Activated T-helper 1 cell treated with anti-CD3 and anti-CD28 coated beads, Interleukin-12 subunit alpha, Interleukin-12 subunit beta, Interleukin-2, Interleukin-4 antibody, amounts not matched to agents 30 ng/mL and 10 ng/mL and 1 ng/mL, durations not matched to agents 14 hours and 24 hours and 36 hours (primary cell): Measurements from ENCODE around the gene PON2. TPM values are rescaled to one million over a fixed set of nuclear protein-coding genes. Genes with fewer than 3 reads are reported as not detected.

Experiments used
- DNase-seq: peaks from one replicate; pipeline ENCODE4 v3.0.0; 2021; ENCODE audit warnings: low spot score
- H3K27ac Mint-ChIP-seq: one replicate; pipeline ENCODE4 v1.8.0; 2021; ENCODE audit warnings: mild to moderate bottlenecking, mixed read lengths
- H3K27me3 Mint-ChIP-seq: one replicate; pipeline ENCODE4 v1.8.0; 2022; ENCODE audit warnings: mild to moderate bottlenecking, moderate library complexity, mixed read lengths; ENCODE audit not compliant: insufficient read depth
- H3K36me3 Mint-ChIP-seq: one replicate; pipeline ENCODE4 v1.8.0; 2021; ENCODE audit warnings: low read depth, mixed read lengths
- H3K4me1 Mint-ChIP-seq: one replicate; pipeline ENCODE4 v1.8.0; 2021; ENCODE audit warnings: low read depth, mixed read lengths
- H3K4me3 Mint-ChIP-seq: one replicate; pipeline ENCODE4 v1.8.0; 2021; ENCODE audit warnings: mild to moderate bottlenecking, moderate library complexity, mixed read lengths
- H3K9me3 Mint-ChIP-seq: one replicate; pipeline ENCODE4 v1.8.0; 2021; ENCODE audit warnings: mixed read lengths
- intact Hi-C: fragments of 100-400 bp; cut with micrococcal nuclease; formaldehyde crosslinking; loops from one replicate; pipeline ENCODE4 v1.15.1; 2024
- total RNA-seq: library from RNA; stranded (reverse); gene quantifications from 2 replicates; pipeline ENCODE4 v1.2.3, GENCODE V29; 2022

PON2 gene
- total RNA-seq, 1 donor from 2014 or later, result 3.7 TPM

DNA sequence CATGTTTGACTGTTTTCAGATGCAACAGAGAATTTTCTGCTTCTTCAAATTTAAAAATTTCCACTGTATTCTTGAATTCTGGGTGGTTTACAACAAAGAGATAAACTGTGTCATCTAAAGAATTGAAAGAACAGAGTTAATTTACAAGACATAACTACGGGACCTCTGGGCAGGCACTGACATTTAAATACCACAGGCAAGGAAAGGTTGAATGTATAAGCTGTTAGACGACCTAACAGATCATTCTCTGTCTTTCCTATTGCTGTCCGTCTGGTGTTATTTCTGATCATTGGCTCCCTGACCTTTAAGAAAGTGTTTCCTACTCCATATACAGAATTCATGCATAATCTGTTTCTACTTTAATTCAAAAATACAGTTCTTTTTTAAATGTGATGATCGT, 23.2 kb downstream of the PON2 start:
- H3K27me3 Mint-ChIP-seq, result peaks cover 2% of the 10 kb centered on the region
- H3K9me3 Mint-ChIP-seq, result no peaks in the 10 kb centered on the region
- intact Hi-C loops, result no loop called here
- no peak overlapping the region for H3K4me3 Mint-ChIP-seq
- no peak overlapping the region for H3K27ac Mint-ChIP-seq
- no peak for DNase-seq
- H3K36me3 Mint-ChIP-seq, result no peaks in the 10 kb centered on the region
- H3K4me1 Mint-ChIP-seq, result no peaks in the 10 kb centered on the region

DNA sequence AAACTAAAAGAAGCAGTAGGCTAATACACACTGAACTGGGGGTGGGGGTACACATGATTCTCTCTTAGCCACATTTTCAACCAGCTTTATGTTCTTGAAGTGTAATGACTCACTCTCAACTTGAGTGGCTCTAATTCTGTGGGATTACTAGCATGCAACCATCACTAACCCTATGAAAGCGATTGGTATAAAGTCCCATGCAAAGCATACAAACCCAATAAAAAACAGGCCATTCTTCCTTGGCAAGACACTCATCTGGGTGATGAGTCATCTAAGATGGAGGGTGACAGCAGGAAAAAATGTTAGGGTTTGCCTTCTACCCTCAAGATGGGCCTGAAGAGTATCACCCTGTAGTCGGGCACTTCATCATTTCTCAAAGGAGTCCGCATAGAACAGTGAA, 23.8 kb downstream of the PON2 start:
- Mint-ChIP-seq H3K27ac (no peak overlapping the region), H3K36me3 (no peaks in the 10 kb centered on the region)
- intact Hi-C loops, result no loop called here

DNA sequence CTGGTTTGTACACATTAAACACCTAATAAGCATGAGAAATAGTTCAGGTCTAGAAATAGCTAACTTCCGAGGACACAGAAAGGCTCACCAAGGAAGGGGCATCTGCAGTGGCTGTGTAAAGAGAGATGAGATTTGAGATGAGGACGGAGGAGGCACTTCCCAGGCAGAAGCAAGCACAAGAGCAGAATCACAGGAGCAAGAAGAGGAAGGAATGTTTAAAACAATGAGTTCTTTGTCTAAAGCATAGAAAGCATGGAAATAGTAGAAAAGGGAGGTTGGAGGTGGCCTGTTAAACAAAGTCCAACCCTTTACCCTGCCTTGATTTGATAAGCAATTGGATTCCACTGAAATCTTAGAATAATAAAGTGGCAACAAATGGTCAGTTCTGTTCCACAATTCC, 27.1 kb downstream of the PON2 start:
- no peak overlapping the region for H3K4me3 Mint-ChIP-seq
- no peak overlapping the region for H3K27ac Mint-ChIP-seq

More for the DNA sequence above, 23.8 kb downstream of the PON2 start:
- Mint-ChIP-seq H3K4me3 (no peak overlapping the region), H3K27me3 (peaks cover under 1% of the 10 kb centered on the region), H3K9me3 (no peaks in the 10 kb centered on the region), H3K4me1 (no peaks in the 10 kb centered on the region)
- DNase-seq, result no peak

DNA sequence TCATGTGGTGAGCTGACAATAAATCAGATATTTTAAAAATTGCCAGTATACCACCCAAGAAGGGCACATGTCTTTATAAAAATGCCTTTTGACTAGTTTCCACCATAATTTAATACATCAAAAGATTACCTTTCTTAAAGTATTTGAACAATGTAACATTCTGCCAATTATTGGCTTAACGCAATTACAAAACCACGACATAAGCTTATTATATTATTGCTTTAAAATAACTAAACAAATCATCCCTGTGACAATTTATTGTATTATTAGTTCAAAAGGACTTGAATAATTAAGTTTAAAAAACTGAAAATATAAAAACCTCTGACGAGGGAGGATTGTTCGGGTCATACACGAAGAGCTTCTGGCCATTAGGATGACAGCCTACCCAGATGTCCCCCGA, 29.0 kb downstream of the PON2 start:
- Mint-ChIP-seq H3K27ac (no peak overlapping the region), H3K36me3 (no peaks in the 10 kb centered on the region), H3K4me1 (no peaks in the 10 kb centered on the region), H3K9me3 (no peaks in the 10 kb centered on the region), H3K27me3 (no peaks in the 10 kb centered on the region), H3K4me3 (no peak overlapping the region)
- intact Hi-C loops, result no loop called here
- no peak for DNase-seq

More for the DNA sequence above, 27.1 kb downstream of the PON2 start:
- no peak for DNase-seq
- Mint-ChIP-seq H3K4me1 (no peaks in the 10 kb centered on the region), H3K9me3 (no peaks in the 10 kb centered on the region), H3K36me3 (no peaks in the 10 kb centered on the region), H3K27me3 (no peaks in the 10 kb centered on the region)
- intact Hi-C loops, result no loop called here

DNA sequence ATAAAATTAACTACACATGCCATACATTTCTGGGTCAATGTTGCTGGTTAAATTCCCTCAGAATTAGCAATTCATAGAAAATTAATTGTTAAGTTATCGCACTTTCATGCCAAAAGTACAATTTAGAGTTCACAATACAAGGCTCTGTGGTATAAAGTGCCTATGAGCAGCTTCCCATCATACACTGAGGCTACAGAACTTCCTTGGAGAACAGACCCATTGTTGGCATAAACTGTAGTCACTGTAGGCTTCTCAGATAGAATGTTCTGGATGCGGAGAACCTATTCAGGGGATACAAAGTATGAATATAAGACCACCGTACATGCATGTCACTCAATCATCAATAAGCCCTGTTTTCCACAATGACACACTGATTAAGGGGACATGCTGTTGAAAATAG, 29.6 kb downstream of the PON2 start:
- H3K9me3 Mint-ChIP-seq, result no peaks in the 10 kb centered on the region
- no peaks in the 10 kb centered on the region for H3K4me1 Mint-ChIP-seq
- no peaks in the 10 kb centered on the region for H3K27me3 Mint-ChIP-seq
- no peak overlapping the region for H3K27ac Mint-ChIP-seq
- no peaks in the 10 kb centered on the region for H3K36me3 Mint-ChIP-seq
- no peak overlapping the region for H3K4me3 Mint-ChIP-seq
- no peak for DNase-seq
- intact Hi-C loops, result no loop called here

DNA sequence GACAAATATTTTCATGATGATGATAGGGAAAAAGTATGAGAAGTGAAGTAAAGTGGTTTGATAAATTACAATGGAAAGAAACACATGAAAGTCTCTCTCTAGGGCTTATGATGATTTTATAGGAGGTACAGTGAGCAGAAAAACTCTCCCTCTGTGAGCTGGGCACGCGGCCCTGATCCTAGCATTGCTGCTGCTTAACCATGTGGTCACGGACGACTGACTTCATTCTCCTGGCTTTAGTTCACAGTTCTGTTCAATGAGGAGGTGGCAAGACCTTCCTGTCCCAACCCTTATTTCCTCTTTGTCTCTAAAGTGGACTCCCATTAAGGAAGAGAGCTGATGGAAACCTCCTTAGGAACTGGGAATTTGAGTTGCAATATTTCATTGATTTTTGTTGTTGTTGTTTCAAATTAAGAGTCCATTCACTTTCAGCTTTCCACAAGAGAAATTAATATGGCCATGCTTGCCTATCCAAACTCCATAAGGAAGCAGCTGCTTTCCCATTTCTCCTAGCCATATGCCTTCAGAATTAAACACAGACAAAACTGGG, 30.4 kb downstream of the PON2 start:
- DNase-seq, result no peak
- Mint-ChIP-seq H3K27me3 (no peaks in the 10 kb centered on the region), H3K4me3 (no peak overlapping the region), H3K27ac (no peak overlapping the region), H3K36me3 (no peaks in the 10 kb centered on the region), H3K4me1 (no peaks in the 10 kb centered on the region), H3K9me3 (no peaks in the 10 kb centered on the region)
- intact Hi-C loops, result no loop called here

DNA sequence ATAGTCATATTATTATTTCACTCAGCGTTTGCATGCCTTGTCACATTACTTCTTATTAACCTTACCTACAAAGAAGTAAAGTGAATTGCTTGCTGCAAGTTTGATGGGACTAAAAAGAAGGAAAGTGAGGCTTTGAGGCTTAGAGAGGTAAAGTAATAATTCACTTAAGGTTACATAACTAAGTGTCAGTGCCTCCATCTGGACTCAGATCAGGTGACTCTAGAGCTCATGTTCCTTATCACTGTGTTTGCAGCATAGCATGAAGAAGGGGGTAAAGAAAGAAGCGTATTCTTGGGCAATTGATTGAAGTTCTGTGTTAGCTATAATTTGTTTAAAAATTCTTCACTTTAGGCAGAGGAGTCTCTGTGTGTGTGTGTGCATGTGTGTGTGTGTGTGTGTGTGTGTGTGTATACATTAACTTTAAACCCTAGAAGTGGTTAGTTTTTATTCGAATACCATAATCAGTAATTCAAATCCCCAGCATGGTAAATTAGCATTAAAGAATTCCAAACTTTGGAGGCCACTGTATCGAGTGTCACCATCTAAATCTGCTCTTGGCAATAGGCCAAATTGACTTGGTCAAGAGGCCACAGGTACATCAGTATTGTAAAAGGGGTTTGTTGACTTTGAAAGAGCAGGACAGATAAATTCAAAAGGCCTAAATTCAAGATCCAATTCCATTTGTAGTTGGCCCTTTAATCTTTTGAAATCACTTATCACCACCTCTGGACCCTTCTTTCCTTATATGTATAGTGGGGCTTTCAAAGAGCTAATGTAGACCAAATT, 36.5 kb downstream of the PON2 start:
- no peak for DNase-seq

DNA sequence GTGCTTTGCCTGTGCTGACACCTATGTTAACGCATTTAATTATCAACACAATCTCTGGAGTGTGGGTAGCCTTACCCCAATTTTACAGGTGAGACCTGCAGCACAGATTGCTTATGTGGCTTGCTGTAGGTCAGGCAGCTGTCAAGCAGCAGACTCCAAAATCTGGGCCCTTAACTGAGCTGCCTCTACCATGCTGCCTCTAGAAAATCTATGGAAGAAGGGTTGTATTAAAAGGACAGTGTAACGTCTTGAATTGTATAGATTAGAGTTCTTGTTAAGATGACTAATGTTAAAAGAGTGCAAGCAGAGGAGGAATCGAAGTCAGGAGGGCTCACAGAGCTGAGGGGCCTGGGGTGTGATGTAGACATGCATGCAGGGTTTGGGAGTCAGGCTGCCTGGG, 37.4 kb downstream of the PON2 start:
- intact Hi-C loops, result loop anchor here (2.0 kb wide), 1 partner anchor 79 kb away; no protein-coding TSS in a partner anchor
- Mint-ChIP-seq H3K4me3 (no peak overlapping the region), H3K4me1 (peaks cover 4% of the 10 kb centered on the region), H3K36me3 (peaks cover 2% of the 10 kb centered on the region), H3K27me3 (peaks cover 28% of the 10 kb centered on the region), H3K9me3 (no peaks in the 10 kb centered on the region), H3K27ac (no peak overlapping the region)
- DNase-seq, result no peak

More for the DNA sequence above, 36.5 kb downstream of the PON2 start:
- H3K36me3 Mint-ChIP-seq, result peaks cover 2% of the 10 kb centered on the region
- H3K27ac Mint-ChIP-seq, result no peak overlapping the region
- H3K9me3 Mint-ChIP-seq, result no peaks in the 10 kb centered on the region
- peaks cover 4% of the 10 kb centered on the region for H3K4me1 Mint-ChIP-seq
- H3K4me3 Mint-ChIP-seq, result no peak overlapping the region
- intact Hi-C loops, result no loop called here
- H3K27me3 Mint-ChIP-seq, result peaks cover 26% of the 10 kb centered on the region

DNA sequence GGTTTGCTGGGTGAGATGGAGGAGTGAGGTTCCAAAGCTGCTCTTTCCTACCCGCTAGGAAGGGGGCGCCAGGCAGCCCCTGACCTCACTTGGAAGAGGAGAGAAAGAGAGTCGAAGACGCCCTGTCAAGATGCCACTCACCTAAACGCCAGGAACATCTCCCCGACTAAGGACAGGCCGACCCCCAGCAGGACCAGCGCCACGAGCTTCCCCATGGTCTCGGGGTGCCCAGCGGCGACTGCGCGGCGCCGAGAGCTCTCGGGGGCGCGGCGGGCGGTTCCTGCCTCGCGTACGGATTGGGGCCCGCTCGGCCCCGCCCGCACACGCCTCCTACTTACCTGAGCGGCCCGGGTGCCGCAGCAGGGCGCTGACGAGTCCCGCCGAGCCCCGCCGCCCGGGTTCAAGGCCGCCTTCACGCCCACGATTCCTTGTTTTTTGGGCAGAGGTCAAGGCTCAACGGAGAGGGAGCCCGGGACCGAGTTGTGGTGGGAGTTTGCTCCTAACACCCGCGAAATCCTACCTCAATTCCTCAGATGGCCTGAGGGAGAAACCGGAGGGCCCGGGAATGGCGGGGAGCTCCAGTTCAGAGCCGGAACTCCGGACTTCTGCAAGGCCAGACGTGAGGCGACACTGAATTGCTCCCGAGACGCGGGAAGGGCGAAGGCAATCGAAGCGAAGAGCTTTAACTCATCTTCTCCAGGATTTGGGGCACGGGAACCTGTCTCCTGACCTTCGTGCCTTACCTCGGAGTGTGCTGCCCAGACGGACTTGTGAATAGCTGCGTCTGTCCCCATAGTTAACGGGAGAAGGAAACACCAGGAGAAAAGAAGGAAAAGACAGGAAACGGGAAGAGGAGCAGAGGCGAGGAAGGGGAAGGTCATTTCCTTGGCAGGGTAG, 38.4 kb downstream of the PON2 start, which contains the start of gene PON3:
PON3 (minus strand) TSS at position 240 of the 897 bp plus-strand sequence; CDS start at position 215, 25 bp downstream.
- H3K9me3 Mint-ChIP-seq, result no peaks in the 10 kb centered on the region
- H3K27me3 Mint-ChIP-seq, result peaks cover 28% of the 10 kb centered on the region
- peaks cover 4% of the 10 kb centered on the region for H3K4me1 Mint-ChIP-seq
- intact Hi-C loops, result loop anchor here (2.0 kb wide), 1 partner anchor 80 kb away; no protein-coding TSS in a partner anchor
- H3K27ac Mint-ChIP-seq, result no peak within 1 kb of the TSS
- H3K4me3 Mint-ChIP-seq, result peak within 1 kb of the TSS; percentile 57
- no peak for DNase-seq
- H3K36me3 Mint-ChIP-seq, result peaks cover 2% of the 10 kb centered on the region

DNA sequence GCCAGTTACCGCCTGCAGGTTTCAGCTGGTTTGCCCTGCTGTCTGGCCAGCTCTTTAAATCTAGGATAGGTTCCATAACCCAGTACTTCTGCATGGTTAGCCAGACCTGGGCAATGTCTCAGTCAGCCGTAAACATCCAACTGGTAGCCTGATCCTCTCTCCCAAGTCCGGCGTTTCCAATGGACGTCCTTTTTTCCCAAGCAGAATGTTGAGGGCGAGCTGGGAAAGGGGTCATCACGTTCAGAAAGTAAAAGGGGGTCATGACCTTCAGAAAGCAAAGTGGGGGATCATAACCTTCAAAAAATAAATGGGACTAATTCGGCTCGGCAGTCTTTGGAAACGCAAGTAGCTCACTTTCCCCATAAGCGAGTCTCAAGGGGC, 39.1 kb downstream of the PON2 start:
- Mint-ChIP-seq H3K36me3 (peaks cover 2% of the 10 kb centered on the region), H3K4me1 (peaks cover 4% of the 10 kb centered on the region), H3K27me3 (peaks cover 28% of the 10 kb centered on the region), H3K27ac (no peak overlapping the region), H3K4me3 (peak overlapping the region; percentile 57), H3K9me3 (no peaks in the 10 kb centered on the region)
- intact Hi-C loops, result loop anchor here (2.0 kb wide), 1 partner anchor 81 kb away; no protein-coding TSS in a partner anchor
- no peak for DNase-seq

DNA sequence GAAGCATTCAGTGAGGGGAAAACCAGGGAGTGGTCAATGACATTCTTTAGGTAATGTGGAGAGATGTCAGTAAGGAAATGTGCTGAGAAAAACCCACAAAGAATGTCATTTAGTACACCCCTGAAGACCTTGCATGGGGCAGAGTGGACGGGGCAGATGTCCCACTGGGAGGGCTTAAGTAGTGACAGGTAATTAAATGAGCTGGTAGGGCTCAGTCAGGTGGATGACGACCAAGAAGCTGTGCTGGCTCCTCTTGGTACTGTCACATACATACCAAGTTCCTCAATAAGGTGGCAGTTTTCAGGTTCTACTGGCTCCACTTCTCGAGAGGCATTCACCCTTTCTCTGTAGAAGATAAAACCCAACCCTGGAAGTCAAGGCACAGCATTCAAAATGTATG, 40.5 kb downstream of the PON2 start:
- no peak overlapping the region for H3K4me3 Mint-ChIP-seq
- no peak for DNase-seq
- H3K27me3 Mint-ChIP-seq, result peaks cover 30% of the 10 kb centered on the region
- intact Hi-C loops, result no loop called here
- H3K9me3 Mint-ChIP-seq, result no peaks in the 10 kb centered on the region
- H3K4me1 Mint-ChIP-seq, result peaks cover 4% of the 10 kb centered on the region
- H3K27ac Mint-ChIP-seq, result no peak overlapping the region
- H3K36me3 Mint-ChIP-seq, result peaks cover 2% of the 10 kb centered on the region

DNA sequence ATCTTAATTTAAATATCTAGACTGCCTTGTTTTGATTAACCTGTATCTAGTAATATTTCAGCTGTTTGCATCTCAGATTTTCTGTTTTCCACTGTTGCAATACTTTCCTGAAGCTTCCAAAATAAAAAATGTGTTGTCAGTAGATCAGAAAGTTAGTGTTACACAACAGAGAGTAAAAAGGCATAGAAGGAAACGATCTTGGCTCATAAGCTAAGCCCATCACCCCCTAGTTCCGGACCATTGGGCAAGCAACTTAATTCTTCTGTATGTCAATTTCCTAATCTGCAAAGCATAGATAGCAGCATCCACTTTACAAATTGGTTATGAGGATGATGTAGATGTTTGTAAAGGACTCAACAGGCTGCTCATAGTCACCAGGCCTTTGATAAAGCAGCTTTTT, 43.1 kb downstream of the PON2 start:
- no peak for DNase-seq
- no peak overlapping the region for H3K4me3 Mint-ChIP-seq
- no peaks in the 10 kb centered on the region for H3K9me3 Mint-ChIP-seq
- H3K27ac Mint-ChIP-seq, result no peak overlapping the region
- intact Hi-C loops, result no loop called here
- peaks cover 2% of the 10 kb centered on the region for H3K36me3 Mint-ChIP-seq
- peaks cover 21% of the 10 kb centered on the region for H3K27me3 Mint-ChIP-seq
- peaks cover 3% of the 10 kb centered on the region for H3K4me1 Mint-ChIP-seq

DNA sequence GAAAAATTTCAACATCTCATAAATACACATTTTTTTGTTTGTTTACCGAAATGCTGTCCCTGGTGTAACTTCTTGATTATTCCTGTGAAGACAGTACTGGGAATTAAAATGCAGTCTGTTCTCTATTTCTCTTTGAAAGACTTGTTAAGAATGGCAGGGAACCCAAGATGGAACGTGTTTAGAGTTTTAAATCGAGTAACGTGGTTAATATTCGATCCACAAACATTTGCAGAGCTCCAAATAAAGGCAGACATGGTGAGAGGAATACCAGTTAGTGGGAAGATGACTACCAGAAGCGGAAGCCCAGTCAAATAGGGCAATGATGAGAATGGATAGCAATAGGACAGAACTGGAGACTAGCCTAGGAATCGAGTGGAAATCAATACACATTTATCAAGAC, 45.3 kb downstream of the PON2 start:
- Mint-ChIP-seq H3K4me3 (no peak overlapping the region), H3K4me1 (no peaks in the 10 kb centered on the region), H3K27me3 (peaks cover 11% of the 10 kb centered on the region), H3K27ac (no peak overlapping the region), H3K9me3 (peaks cover 7% of the 10 kb centered on the region), H3K36me3 (no peaks in the 10 kb centered on the region)
- DNase-seq, result no peak
- intact Hi-C loops, result no loop called here
